Inflammatory macrophage treated with lipopolysaccharide for 4 hours (primary cell): ENCODE measurements around the gene IGF2BP2.
A peak's percentile ranks its signal among the peaks of the same experiment; 100 is the strongest.

ENCODE experiments used
- DNase-seq: peaks from one replicate; pipeline ENCODE4 v3.0.0-alpha.2; 2020

IGF2BP2 gene

DNA sequence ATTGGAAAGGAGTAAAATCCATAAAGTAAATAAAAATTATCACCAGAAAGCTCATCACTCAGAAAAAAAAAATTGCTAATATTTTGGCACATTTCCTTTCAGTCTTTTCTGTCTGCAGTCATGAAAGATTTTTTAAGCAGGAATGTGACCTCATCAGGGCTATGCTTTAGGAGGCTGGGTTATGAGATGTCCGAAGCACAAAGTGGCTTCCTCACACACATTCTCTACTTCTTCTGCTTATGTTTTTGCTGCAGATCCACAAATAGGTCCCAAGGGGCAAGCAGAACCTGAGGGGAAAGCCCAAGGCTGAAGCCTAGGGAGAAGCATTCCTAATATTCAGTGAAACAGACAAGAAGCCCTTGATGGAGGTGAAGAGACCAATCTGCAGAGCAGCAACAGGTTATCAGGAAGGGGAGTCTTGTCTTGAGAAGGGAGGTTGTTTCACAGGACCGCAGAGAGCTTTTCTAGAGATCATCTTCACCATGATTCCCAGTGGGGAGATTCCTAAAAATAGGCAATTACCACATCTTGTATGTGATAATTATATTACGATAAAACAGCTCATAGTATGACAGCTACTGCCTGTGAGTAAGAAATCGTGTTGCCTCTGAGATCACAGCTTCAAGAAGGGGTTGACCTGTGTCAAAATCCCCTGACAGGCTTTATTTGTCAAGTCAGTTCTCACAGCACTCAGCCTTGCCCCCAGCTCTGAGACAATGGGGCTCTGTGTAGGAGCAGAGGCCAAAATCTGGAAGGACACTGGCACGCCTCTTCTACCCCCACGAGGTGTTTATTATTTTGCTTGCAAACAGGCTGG is 60.5 kb downstream of the IGF2BP2 start:
- DNase-seq = peak; percentile 83

GRCh38 chr3:185763347-185764005 is 61.4 kb downstream of the IGF2BP2 start:
- DNase-seq = no peak

GRCh38 chr3:185760550-185760949 is 64.3 kb downstream of the IGF2BP2 start:
- no peak for DNase-seq

DNA sequence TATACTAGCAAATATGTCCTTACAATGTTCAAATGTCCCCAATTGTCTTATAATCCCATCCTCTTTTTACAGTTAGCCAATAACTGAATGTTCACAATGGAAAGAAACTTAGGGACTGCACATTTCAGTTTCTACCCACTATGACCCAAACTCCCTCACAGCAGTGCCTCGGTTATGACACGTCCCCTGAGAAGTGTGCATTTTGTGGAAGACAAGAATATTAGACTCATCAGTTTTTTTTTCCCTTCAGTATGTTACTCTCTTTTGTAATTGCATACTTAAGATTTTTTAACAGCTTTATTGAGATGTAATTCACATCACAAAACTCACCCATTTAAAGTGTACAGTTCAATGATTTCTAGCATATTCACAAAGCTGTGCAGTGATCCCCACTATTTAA is 64.8 kb downstream of the IGF2BP2 start:
- peak; percentile 46 for DNase-seq

DNA sequence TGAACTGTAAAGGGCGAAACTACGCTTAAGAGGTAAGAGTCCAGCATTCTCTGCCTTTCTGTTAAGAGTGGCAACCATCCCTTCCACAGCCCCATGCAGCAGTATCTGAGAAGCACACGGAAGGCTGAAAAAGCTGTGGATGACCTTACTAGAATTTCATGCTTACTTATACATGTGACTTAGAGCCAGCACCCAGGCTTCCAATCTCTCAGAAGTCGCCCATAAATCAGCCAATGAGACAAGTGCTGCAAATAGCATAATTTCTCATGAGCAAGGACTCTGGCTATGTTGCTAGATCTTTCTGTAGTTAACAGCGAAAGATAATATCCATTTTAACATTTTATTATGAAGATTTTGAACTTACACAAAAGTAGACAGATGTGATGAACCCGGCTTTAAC is 65.3 kb downstream of the IGF2BP2 start:
- DNase-seq = no peak

GRCh38 chr3:185758912-185759311 is 65.9 kb downstream of the IGF2BP2 start:
- DNase-seq = no peak

GRCh38 chr3:185757176-185757575 is 67.7 kb downstream of the IGF2BP2 start:
- DNase-seq = no peak

- no peak for DNase-seq
Measured at GRCh38 chr3:185756477-185756876, 68.4 kb downstream of the IGF2BP2 start.

GRCh38 chr3:185754920-185755319 is 69.9 kb downstream of the IGF2BP2 start:
- no peak for DNase-seq

- DNase-seq = no peak
Measured at GRCh38 chr3:185753354-185753753, 71.5 kb downstream of the IGF2BP2 start.

GRCh38 chr3:185750702-185751101 is 74.1 kb downstream of the IGF2BP2 start:
- DNase-seq = no peak

- no peak for DNase-seq
Measured at GRCh38 chr3:185750015-185750414, 74.8 kb downstream of the IGF2BP2 start.

- DNase-seq = no peak
Measured at GRCh38 chr3:185746470-185746869, 78.4 kb downstream of the IGF2BP2 start.

DNA sequence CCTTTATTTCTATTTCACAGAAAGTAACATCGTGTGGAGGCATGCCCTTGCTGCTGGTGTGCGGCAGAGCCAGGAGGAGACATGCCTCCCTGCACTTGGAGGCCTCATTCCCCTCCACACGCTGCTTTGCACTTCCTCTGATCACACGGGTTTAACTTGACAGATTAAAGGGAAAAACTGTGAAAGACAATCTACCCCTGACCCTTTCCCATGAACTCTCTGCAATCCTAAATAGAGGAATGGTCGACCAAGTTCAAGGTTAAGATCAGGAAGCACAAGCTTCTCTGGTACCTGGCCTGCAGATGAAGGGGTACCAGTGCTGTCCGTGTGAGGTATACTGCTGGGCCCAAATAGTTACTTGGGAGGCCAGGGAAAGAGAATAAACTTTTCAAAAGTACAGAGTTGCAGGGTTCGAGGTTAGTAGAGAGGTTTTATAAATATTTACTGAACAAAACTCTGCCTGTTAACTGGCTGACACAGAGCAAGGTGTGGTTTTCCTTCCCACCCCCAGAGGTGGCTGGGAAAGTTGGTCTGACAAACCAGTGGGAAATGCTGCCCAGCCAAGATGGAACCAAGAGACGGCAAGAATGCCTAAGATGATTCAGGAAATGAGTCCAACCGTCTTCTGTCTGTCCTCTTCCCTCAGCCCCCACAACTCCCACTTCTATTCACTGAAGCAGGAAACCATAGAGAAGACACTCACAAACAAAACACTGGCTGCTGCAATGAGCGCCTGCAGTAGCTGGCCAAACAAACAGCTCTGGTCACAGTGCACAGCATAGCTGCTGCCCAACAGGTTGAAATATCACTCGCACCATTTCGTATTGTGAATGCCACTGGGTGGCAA is 79.6 kb downstream of the IGF2BP2 start:
- peak; percentile 73 for DNase-seq

DNA sequence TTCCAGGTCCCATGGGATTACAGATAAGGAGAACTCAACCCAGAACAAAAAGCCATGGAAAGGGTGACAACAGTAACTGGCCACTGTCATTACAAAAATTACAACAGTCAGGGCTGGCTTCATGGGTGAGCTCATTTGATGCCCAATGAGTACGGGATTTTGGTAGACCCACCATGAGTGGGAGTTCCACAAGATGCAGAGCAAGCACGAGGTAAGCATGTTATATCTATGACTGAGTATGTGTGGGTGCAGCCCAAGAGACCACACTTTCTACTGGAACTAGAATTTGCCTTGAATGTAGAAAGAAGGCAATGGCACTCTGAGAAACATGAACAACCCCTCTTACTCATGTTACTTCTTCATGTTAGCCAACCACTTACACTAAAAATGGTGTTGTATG is 83.3 kb downstream of the IGF2BP2 start:
- DNase-seq = peak; percentile 81

DNA sequence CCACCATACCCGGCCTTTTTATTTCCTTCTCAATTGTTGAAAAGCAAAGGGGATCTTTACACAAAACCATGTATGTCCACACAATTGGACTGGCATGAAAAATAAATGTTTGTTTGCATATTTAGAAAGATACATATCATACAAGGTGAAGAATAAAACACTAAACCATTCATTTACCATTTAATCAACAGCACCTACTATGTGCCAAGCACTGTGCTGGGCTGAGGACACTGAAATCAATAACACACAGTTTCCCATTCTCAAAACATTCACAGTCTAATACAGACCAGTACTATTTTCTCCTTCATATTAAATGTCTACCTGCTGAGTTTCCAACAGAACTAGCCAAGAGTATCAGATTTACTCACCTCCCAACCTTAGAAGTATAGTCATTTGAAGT is 84.7 kb downstream of the IGF2BP2 start:
- no peak for DNase-seq

- no peak for DNase-seq
Measured at GRCh38 chr3:185739264-185739701, 85.6 kb downstream of the IGF2BP2 start.

- DNase-seq = no peak
Measured at GRCh38 chr3:185737740-185738680, 86.8 kb downstream of the IGF2BP2 start.

GRCh38 chr3:185737020-185737419 is 87.8 kb downstream of the IGF2BP2 start:
- DNase-seq = no peak

DNA sequence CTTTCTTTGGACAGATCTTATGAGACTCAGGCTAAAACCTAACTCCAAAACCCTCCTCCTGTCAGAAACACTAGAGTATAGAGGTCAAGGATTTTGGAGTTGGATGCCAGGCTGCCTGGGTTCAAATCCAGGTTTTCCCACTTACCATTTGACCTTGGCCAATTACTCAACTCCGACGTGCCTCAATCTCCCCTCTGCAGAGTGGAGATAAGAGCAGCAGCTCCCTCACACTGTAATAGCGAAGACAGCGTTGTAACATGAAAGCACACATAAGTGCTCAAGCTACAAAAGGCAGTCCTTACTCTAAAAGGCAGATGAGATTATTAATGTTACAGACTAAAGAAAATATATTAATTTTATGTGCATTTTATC is 90.1 kb downstream of the IGF2BP2 start:
- DNase-seq = no peak

- DNase-seq = peak; percentile 67
Measured at GRCh38 chr3:185733980-185734724, 90.7 kb downstream of the IGF2BP2 start.

DNA sequence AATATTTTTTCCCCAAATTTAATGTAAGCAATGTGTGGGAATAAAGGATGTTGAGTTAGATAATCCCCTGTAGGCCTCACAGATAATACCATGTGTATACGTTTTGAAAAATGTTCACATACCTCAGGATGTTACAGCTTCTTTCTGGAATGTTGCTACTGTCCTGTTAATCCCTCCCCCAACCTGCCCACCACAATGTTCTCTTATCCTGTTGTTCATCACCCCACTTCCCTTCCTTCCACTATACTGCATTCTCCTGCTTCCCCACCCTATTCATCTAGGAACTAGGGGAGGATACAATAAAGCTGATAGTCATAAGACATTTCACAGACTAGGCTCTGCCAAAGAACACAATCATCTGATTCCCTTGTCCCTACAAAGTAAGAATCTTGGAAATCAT is 92.1 kb downstream of the IGF2BP2 start:
- DNase-seq = no peak
